Inferior parietal cortex (tissue), 1 donor: Measurements from ENCODE around the gene PPM1E.
"Not testable (repeated sequence)": the region's sequence is repeated elsewhere in the genome, so short reads cannot be mapped to it uniquely, and the experiment has no call there.

ENCODE experiments used
- DNase-seq: peaks from one replicate; pipeline ENCODE4 v3.0.0-alpha.2; 2016; ENCODE audit errors: extremely low spot score

PPM1E gene

GRCh38 chr17:58947824-58948223 is 192.2 kb downstream of the PPM1E start:
- DNase-seq: no peak

GRCh38 chr17:58954358-58954757 is 198.7 kb downstream of the PPM1E start:
- not testable (repeated sequence) for DNase-seq

DNA sequence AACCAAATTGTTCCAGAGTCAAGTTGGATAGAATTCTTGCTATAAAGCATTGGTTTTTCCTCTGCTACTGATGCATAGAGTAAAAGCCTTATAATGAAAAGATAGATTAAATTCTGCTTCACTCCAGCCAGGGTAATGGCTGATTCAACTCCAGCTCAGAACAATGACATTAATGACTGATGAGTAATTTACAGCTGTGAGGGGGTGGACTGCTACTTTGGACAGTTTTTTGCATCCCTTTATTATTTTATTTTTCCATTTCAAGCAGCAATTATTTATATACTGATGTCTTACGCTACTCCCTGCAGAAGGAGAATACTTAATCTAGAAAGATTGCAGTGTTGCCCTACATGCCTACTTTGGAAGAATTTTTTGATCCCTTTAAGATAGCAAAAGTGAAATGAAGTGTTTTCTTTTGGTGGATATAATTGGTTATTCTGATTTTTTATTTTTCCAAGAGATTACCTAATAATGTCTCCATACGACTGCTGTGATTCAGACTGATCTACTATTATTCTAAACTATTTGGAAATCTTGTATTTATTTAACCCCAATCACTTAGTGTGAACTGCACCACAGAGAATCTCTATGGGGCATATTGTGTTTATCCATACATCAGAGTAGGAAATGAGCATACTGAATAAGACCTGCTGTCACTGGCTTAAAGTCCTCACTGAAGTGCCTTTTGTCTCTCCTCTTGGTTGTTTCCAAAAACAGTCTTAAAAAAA is 201.5 kb downstream of the PPM1E start:
- DNase-seq: no peak

DNA sequence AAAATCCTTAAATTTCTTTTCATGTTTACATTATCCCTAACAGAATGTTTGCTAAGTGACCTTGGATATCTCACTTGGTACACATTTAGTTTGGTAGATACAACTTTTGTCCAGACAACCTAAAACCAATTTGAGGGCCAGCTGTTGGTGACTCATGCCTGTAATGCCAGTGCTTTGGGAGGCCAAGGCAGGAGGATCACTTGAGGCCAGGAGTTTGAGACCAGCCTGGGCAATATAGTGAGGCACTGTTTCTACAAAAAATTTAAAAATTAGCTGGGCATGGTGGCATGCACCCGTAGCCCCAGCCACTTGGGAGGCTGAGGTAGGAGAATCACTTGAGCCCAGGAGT is 202.0 kb downstream of the PPM1E start:
- not testable (repeated sequence) for DNase-seq

DNA sequence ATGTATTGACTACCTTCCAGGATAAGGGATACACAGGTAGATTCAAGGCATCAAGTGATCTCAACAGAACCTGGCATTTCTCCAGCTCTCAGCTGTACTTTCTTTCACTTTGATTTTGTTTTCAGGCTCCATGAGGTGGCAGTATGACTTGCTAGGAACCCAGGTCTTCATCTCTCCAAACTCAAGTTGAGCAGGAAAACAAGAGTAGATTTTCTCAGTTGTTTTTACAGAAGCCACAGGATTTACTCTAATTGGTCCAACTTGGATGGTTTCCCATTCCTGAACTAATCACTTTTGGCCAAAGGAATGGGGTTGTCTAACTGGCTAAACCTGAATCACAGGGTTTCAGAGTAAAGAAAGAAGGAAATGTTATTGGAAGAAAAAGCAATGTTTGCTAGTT is 204.4 kb downstream of the PPM1E start:
- DNase-seq: peak; percentile 20

DNA sequence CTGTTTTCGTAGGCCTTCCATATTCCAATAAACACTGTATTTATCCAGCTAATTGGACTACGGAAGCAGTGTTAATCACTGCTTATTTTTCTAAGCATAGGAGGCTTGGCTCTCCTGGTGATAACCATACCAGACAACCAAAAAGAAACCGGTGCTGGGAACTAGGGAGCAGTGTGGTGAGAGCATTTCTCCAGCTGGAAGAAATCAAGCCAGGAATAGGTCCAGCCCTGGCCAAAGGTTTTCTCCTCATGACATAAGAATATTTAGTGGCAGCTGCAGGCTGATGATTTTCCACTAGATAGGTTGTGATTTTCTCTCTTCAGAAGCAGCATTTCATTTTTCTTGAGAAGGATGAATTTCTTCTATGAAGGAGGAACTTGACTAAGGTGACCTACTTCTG is 209.6 kb downstream of the PPM1E start:
- no peak for DNase-seq

GRCh38 chr17:58966208-58966607 is 210.6 kb downstream of the PPM1E start:
- DNase-seq: no peak

GRCh38 chr17:58968426-58969061 is 212.9 kb downstream of the PPM1E start:
- DNase-seq: no peak

DNA sequence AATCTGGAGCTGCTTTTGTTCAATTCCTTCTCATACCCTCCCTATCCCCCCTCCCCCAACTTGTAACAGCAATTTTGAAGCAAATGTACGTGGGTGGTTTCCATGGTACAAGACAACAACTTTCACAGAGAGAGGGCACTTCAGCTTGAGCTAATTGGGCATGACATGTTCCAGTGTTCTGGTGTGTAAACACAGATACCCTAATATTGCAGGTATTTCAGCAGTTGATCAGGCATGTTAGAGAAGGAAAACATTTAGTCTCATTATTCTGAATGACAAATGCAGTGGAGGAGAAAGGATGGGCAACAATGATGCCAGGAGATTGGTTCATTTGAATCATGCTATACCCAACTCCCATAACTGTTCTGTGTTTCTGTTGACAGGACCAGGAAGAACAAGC is 213.5 kb downstream of the PPM1E start:
- no peak for DNase-seq

- no peak for DNase-seq
Observed at GRCh38 chr17:58969612-58970011, 214.0 kb downstream of the PPM1E start.

DNA sequence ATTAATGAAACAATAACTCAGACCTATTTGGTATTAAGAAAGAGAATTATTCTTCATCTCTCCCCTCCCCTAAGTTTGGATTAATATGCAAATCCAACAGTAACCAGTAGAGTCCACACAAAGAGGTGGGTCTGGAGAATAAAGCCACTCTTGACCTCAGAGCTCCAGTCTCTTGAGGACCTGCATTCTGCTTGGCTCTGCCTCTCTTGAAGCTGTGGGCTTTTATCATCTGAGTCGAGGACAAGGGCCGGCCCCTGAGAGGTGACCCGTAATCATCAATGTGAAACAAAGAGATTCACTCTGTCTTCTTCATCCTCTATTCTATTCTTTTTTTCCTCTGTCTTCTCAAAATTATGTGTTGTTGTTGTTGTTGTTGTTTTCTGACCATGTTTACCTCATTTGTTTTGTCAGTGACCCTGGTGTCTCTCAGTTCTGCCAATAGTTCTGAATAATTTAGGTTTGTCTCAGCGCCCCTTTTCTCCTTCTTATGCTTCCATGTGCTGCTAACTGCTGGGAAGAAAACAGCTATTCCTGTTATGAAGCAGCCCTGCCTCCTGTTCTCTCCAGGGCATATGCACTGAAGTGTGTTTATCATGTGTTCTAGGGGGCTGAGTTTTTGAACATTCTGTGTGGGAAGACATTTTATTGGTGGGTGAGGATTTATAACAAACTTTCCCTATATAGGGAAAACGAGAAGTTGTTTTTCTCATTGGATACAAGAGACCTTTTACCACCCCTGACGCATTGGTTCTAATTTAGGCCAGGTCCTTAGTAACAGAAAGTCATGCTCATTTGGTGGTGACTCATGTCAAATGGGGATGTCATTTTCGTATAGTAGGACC is 215.2 kb downstream of the PPM1E start:
- no peak for DNase-seq

- no peak for DNase-seq
Observed at GRCh38 chr17:58974354-58974753, 218.7 kb downstream of the PPM1E start.

DNA sequence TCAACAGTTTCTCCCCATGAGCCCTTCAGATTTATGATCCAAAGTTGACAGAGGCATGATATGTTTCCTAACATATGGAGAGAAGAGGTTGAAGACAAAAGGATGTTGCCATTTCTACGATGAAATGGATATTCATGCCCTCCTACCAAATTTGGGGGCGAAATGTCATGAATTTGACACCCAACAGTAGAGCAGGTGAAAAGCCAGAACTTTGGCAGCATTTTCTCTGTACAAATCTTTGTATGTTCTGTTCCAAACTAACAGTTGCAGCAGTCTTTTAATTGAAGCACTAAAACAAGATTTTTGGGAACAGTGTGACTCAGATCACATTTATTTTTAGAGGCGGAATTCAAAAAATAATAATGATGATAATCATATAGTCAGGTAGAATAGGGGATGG is 220.9 kb downstream of the PPM1E start:
- DNase-seq: no peak

DNA sequence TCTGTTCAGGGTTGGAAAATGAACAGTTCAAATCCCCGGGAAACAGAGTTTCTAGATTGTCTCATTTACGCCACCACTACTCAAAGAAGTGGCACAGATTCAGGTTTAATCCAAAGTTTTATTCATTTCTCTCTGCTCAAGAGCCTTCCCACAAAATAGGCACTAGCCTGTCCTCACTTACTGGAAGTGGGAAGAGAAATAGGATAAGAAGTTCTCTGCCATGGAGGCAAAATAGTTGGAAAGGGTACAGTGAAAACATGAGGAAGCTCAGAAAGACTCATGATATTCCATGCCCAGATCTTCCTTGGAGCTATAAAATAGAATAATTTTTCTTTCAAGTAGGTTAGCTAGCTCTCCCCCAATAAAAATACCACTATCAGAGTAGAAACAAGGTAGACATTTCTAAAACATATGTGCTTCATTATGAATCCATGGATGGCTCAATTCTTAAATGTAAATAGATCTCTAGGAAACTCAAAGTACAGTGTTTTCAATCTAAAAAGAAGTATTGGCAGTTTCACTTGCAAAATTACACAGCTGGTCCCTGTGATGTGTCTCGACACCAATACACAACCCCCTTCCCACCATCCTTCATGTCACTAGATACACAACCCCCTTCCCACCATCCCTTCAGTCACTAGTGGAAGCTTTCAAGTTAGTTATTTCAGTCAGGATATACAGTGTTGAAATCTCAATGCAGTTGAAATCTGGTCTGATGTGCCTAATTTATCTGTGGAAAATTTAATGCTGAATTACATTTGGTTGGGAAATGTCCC is 225.2 kb downstream of the PPM1E start:
- DNase-seq: no peak

GRCh38 chr17:58982626-58983025 is 227.0 kb downstream of the PPM1E start:
- no peak for DNase-seq

DNA sequence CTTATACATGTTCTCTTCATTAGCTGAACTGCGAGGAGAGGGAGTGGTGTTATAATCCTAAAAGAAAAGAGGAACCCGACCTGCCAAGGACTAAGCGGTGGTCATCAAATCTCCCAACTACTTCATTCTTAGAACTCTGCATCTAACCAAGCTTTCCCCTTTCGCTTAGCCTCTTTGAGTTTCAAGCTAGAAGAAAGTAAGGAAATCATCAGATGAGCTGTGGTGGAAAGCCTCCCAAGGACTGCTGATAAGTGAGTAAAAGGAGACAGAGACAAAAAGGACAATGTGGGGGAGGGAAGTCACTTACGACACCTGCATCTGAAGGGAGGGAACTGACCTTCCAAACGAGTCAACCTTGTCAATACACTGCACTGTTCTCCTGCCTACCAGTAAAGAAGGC is 229.7 kb downstream of the PPM1E start:
- no peak for DNase-seq

DNA sequence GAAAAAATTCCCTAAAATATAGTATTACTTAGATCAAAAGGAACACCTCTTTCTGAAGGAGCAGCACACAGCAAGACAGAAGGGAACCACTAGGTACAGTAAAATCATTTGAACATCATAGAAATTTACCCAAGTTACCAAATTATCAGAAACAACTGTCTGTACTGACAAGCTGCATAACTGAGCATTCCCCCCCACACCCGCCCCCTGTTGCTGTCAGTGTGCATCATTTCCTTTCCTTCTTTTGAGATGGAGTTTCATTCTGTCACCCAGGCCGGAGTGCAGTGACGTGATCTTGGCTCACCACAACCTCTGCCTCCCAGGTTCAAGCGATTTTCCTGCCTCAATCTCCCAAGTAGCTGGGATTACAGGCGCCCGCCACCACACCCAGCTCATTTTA is 230.3 kb downstream of the PPM1E start:
- no peak for DNase-seq

- DNase-seq: no peak
Observed at GRCh38 chr17:58989629-58990028, 234.0 kb downstream of the PPM1E start.

DNA sequence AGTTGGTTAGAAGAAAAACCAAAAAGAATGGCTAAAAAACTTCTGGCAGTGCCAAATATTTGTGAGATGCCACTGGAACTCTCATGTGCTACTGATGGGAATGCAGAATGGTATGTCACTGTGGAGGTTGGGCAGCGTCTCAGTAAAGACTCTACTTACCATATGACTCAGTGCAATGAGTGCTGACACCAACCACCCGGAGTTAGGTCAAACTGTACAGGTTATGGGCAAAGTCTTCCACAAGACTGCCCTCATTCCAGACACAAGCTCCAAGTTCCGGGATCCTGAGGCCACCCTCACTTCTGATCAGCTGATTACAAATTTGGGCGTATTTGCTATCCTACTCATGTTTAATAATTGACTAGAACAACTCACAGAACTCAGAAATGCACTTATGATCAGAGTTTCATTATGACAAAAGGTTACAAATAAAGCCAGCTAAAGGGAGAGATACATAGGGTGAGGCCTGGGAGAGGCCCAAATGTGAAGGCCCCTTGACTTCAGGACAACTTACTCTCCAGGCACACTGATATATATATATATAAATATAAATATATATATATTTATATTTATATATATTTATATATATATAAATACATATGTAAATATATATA is 236.2 kb downstream of the PPM1E start:
- no peak for DNase-seq

- DNase-seq: no peak
Observed at GRCh38 chr17:58993311-58993710, 237.7 kb downstream of the PPM1E start.

DNA sequence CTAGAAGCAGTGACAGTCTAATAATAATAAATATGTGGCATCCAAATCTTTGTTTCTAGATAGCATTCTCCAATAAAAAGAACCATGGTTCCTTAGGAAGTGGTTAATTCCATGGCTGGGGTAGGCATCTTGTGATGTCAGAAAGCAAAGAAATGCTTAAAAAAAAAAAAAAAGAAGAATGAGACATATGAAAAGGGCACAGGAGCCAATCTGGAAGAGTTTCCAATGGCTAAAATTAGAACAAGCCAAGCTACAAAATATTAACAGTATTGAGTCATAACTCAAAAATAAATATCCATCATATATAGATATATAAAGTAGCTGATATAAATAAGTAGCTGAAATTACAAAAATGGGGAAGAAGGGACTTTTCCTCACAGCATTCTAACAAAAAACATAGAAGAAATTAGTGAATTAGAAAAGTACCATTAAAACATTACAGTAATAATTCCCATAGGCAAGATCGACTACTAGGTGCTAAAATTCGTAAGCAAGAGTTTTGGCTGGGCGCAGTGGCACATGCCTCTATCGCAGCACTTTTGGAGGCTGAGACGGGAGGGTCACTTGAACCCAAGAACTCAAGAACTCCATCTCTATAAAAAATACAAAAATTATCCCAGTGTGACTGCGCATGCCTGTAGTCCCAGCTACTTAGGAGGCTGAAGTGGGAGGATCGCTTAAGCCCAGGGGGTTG is 239.7 kb downstream of the PPM1E start:
- DNase-seq: no peak
